Central memory CD4-positive, alpha-beta T cell (primary cell): Measurements from ENCODE around the gene KAT2B.
"Not testable (repeated sequence)": the region's sequence is repeated elsewhere in the genome, so short reads cannot be mapped to it uniquely, and the experiment has no call there.

ENCODE experiments used
- DNase-seq: peaks from one replicate; pipeline ENCODE4 v3.0.0; 2022
- total RNA-seq, 3 experiments: gene quantifications; one replicate each; lab custom pipeline; 2026; lab: John Stamatoyannopoulos, UW

The KAT2B gene
- 31.5 to 140 (median 136) reads per million in 3 experiments for total RNA-seq

- peak; percentile 82 for DNase-seq
These were observed at the start of gene KAT2B for GRCh38 chr3:20039765-20040547. KAT2B (plus strand) TSS chr3:20040446; CDS start chr3:20040478, 32 bp downstream.

- no peak for DNase-seq
These were observed 45.5 kb upstream of the KAT2B start for GRCh38 chr3:19994796-19995195.

- no peak for DNase-seq
These were observed 42.7 kb upstream of the KAT2B start for GRCh38 chr3:19997502-19997901.

DNA sequence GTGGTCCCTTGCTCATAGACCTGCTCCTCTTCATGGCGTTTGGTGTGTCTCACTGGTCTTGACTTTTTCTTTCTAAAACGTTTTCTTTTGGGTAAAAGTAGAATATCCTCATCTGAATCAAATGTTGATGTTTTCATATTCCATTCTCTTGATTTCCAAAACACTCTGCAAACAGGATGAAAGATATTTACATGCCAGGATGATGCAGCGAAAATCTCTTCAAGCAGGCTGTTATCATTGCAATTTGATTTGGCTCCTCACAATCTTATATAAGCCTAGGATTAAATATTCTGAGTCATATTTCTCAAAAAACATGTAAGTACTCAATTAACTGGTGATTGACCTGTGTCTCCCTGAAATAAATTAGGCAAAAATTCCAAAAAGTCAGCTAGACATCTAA, 38.3 kb upstream of the KAT2B start:
- no peak for DNase-seq

- no peak for DNase-seq
These were observed 32.3 kb upstream of the KAT2B start for GRCh38 chr3:20007960-20008359.

GRCh38 chr3:20008646-20009045, 31.6 kb upstream of the KAT2B start:
- DNase-seq, result no peak

- DNase-seq, result no peak
These were observed 28.1 kb upstream of the KAT2B start, which contains the start of gene PP2D1 for GRCh38 chr3:20012164-20012563. PP2D1 (minus strand) TSS chr3:20012264; CDS start chr3:20012072, 192 bp downstream.

- DNase-seq, result no peak
These were observed 26.9 kb upstream of the KAT2B start for GRCh38 chr3:20013396-20013795.

GRCh38 chr3:20015525-20015924, 24.7 kb upstream of the KAT2B start:
- no peak for DNase-seq

GRCh38 chr3:20016076-20016475, 24.2 kb upstream of the KAT2B start:
- not testable (repeated sequence) for DNase-seq

DNA sequence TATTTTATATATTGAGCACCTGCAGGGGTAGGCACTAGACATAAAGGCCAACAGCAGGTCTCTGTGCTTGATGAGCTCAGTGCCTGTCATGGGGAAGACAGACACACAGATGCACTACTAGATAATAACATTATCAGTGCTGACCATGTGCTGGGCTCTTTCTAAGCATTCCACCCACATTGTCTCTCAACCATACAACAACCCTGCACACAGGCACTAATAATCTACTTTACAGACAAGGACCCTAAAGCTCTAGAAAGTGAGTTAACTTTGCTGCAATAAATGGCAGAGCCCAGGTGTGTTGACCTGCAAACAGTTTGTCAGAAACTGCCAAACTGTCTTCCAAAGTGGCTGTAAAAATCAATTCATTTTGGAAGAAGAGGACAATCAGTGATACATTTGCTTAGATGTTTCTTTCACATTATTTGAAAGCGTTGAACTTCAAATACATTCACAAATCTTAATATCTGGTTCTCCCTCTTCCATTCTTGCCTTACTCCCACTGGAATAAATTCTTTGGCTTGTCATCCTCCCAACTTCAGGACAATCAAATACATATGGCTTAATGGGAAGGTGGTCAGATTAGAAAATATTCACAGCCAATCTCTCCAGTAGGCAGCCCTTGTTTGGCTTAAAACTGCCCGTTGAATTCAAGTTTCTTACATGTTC, 17.2 kb upstream of the KAT2B start:
- no peak for DNase-seq

DNA sequence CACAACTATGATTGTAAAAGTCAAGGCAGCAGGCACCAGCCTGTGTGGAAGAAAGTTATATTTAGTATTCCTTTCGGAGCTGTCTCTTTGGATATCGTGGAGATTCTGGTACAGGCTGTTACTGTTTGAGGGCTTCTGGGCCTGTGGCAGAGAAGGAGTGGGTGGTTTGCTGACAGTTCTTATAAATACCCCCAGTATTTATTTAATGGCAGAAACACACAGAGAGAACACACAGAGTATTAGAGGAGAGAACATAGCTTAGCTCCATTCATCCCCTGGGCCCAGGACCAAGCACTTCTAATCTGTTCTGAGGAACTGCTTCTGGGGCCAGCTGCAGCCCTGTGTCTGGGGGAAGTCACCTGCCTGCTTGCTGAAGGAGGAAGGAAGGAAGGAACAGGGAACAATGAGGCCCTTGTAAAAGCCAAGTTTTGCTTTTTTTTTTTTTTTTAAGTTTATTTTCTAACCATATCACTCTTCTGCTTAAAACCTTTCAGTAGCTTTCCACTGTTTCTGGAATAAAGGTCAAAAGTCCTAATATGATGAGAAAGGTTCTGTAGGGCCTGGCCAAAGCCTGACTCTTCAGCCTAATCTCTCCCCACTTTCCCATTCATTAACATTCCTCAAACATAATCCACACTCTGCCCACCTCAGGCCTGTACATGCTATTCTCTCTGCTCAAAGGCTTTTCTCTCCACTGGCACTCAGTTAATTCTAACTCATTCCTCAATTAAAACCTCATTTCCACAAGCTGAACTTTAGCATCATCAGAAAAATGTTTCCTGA, 16.4 kb upstream of the KAT2B start:
- no peak for DNase-seq

GRCh38 chr3:20027136-20027535, 13.1 kb upstream of the KAT2B start:
- no peak for DNase-seq

- DNase-seq, result no peak
These were observed 11.3 kb upstream of the KAT2B start for GRCh38 chr3:20028905-20029331.

DNA sequence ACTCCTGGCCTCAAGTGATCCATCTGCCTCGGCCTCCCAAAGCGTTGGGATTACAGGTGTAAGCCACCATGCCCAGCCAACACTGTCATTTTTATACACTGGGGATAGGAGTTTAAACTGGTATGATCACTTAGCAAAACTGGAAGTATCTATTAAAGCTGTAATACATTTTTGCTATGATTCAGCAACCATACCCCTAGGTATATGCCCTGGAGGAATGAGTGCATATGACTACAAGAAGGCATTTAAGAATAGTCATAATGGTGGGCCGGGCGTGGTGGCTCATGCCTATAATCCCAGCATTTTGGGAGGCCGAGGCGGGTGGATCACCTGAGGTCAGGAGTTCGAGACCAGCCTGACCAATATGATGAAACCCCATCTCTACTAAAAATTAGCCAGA, 8.3 kb upstream of the KAT2B start:
- not testable (repeated sequence) for DNase-seq

DNA sequence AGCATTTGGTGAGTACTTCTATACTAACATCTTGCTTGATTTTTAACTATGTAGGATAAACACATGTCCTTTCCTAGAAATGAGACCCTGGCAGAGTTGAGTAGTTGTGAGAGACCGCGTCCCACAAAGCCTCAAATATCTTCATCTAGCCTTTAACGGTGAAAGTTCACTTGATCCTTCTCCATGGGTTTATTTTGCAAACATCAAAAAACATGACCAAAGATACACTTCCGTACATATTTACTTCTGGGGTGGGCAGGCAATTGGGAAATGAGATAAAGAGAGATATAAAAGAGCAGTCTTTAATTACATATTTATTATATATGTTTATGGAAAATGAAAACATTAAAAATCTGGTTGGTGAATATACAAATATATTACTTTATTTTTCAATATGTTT, 5.2 kb upstream of the KAT2B start:
- no peak for DNase-seq

GRCh38 chr3:20037255-20037996, 2.8 kb upstream of the KAT2B start:
- DNase-seq, result no peak

GRCh38 chr3:20038699-20039465, 1.4 kb upstream of the KAT2B start:
- peak; percentile 17 for DNase-seq

- DNase-seq, result no peak
These were observed 831 bp upstream of the KAT2B start for GRCh38 chr3:20039466-20039764.

GRCh38 chr3:20040548-20041196, 426 bp downstream of the KAT2B start:
- peak; percentile 55 for DNase-seq

DNA sequence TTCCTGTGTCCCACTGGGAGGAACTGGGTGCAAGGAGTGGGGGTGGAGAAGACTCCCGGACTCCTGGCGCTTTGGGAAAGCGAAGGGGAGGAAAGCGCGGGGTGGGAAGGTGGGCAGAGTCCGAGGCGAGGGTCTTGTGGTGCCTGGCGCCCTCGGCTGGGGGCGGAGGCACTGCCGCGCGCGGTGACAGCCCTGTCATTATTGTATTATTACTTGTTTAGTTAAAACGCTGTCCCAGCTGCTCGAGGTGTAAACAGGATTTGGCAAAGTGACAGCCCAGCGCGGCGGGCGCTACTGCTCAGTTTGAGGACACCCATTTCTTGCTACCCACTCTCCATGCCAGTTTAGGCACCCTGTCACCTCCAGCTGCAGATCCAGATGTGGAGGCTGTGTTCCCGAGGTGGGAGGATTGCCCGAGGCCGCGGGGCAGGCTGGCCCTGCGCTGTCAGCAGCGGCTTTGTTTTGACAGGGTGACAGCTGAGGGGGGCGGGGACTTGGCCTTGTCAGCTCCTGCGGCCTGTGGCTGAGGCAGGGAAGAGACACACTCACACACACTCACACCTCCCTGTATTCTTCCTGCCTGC, 1.0 kb downstream of the KAT2B start:
- peak; percentile 70 for DNase-seq
